H7 (cell line): ENCODE results near the gene CCDC12. TPM values are rescaled to one million over a fixed set of nuclear protein-coding genes. Genes with fewer than 3 reads are reported as not detected.

ENCODE experiments used
- DNase-seq: peaks from one replicate; pipeline ENCODE4 v3.0.0; 2012
- H3K27me3 ChIP-seq: 2 replicates; pipeline ENCODE4 v1.6.0; 2011; ENCODE audit warnings: mild to moderate bottlenecking, low read length; ENCODE audit not compliant: control insufficient read depth, insufficient read depth
- H3K36me3 ChIP-seq: replicated peaks from 2 replicates; pipeline ENCODE4 v1.5.1; 2011; ENCODE audit warnings: low read length; ENCODE audit not compliant: control insufficient read depth, insufficient read depth
- H3K4me3 ChIP-seq: 2 replicates; pipeline ENCODE4 v1.5.1; 2011; ENCODE audit warnings: low read depth, mild to moderate bottlenecking, control low read depth, low read length, moderate library complexity; ENCODE audit not compliant: insufficient read depth
- total RNA-seq: library from RNA; depleted of rRNA; stranded (reverse); fragments of >200 nt; shearing (Covaris generic); gene quantifications from 2 replicates; pipeline ENCODE4 v1.2.3, GENCODE V29; 2014

The CCDC12 gene
- total RNA-seq, 1 experiment from 2014 or later, result 40.0 TPM

DNA sequence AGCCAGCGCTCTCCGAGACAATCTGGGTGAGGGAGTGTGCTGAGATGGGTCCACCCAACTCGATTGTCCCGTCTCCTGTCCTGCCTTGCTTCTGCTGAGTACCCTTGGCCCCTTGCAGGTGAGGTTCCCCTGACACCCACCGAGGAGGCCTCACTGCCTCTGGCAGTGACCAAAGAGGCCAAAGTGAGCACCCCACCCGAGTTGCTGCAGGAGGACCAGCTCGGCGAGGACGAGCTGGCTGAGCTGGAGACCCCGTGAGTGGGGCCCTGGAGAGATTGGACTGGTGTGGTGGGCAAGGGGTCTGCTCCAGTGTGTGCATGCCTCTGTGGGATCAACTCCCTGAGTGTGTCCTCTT lies 26.5 kb upstream of the CCDC12 start:
- DNase-seq, result peak; percentile 49
- H3K27me3 ChIP-seq, result no peaks in the 10 kb centered on the region
- no peak overlapping the region for H3K4me3 ChIP-seq
- H3K36me3 ChIP-seq, result peaks cover 35% of the 10 kb centered on the region

DNA sequence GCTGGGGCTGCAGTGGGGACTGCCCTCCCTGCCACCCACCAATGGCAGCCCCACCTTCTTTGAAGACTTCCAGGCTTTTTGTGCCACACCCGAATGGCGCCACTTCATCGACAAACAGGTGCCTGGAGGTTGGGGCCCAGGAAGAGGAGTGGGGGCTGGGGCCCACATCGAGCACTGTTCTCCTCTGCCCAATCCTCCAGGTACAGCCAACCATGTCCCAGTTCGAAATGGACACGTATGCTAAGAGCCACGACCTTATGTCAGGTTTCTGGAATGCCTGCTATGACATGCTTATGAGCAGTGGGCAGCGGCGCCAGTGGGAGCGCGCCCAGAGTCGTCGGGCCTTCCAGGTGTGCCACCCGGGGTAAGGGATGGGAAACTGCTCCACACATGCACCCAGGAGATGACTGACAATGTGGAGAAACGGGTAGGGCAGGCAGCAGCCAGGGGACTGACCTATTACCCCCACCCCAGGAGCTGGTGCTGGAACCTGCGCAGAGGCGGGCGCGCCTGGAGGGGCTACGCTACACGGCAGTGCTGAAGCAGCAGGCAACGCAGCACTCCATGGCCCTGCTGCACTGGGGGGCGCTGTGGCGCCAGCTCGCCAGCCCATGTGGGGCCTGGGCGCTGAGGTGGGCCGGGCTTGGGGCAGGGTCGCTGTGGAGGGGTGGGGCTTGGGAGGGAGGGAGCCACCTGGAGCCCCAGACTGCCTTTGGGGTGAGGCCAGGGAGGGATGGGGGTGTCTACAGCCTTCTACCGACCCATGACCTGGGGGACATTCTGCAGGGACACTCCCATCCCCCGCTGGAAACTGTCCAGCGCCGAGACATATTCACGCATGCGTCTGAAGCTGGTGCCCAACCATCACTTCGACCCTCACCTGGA lies 25.9 kb upstream of the CCDC12 start:
- peaks cover 35% of the 10 kb centered on the region for H3K36me3 ChIP-seq
- H3K27me3 ChIP-seq, result no peaks in the 10 kb centered on the region
- no peak overlapping the region for H3K4me3 ChIP-seq
- DNase-seq, result peak; percentile 98

GRCh38 chr3:47001731-47002170 lies 25.2 kb upstream of the CCDC12 start:
- no peak overlapping the region for H3K4me3 ChIP-seq
- H3K27me3 ChIP-seq, result no peaks in the 10 kb centered on the region
- peaks cover 35% of the 10 kb centered on the region for H3K36me3 ChIP-seq
- DNase-seq, result peak; percentile 43

GRCh38 chr3:47000922-47001730 lies 24.6 kb upstream of the CCDC12 start:
- DNase-seq, result peak; percentile 51
- Histone ChIP-seq H3K4me3 (no peak overlapping the region), H3K36me3 (peaks cover 31% of the 10 kb centered on the region), H3K27me3 (no peaks in the 10 kb centered on the region)

DNA sequence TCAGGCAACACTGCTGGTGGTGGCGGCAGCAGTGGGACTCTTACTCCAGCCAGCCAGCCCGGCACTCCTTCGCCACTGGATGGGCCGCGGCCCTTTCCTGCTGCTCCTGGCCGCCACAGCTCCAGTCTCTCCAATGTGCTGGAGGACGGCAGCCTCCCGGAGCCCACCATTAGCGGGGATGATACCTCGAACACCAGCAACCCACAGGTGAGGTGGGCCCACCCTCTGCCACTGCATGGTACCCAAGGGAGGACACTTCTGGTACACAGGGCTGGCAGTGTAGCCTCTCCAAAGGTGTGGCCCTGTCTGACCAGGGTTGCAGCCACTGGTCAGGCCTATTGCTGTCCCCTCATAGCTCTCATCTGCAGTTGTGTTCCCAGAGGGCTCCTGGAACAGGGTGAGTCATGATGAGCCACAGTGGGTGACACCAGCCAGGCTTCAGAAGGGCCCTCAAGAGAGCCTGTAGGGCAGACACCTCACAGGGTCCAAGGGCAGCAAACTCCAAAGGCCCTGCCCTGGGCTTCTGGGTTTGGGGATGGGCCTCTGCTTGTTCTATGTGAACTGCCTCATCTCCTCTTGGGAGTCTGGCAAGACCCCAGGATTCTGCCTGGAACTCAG lies 23.8 kb upstream of the CCDC12 start:
- DNase-seq, result peak; percentile 50
- no peaks in the 10 kb centered on the region for H3K27me3 ChIP-seq
- peaks cover 28% of the 10 kb centered on the region for H3K36me3 ChIP-seq
- H3K4me3 ChIP-seq, result no peak overlapping the region

- H3K36me3 ChIP-seq, result peaks cover 28% of the 10 kb centered on the region
- no peak overlapping the region for H3K4me3 ChIP-seq
- peak; percentile 42 for DNase-seq
- H3K27me3 ChIP-seq, result no peaks in the 10 kb centered on the region
Observed at GRCh38 chr3:46999516-47000197, 23.1 kb upstream of the CCDC12 start.

GRCh38 chr3:46998852-46999515 lies 22.4 kb upstream of the CCDC12 start:
- Histone ChIP-seq H3K36me3 (peaks cover 28% of the 10 kb centered on the region), H3K4me3 (no peak overlapping the region), H3K27me3 (no peaks in the 10 kb centered on the region)
- no peak for DNase-seq

GRCh38 chr3:46998121-46998851 lies 21.7 kb upstream of the CCDC12 start:
- DNase-seq, result peak; percentile 98
- Histone ChIP-seq H3K4me3 (no peak overlapping the region), H3K27me3 (no peaks in the 10 kb centered on the region), H3K36me3 (peaks cover 26% of the 10 kb centered on the region)

DNA sequence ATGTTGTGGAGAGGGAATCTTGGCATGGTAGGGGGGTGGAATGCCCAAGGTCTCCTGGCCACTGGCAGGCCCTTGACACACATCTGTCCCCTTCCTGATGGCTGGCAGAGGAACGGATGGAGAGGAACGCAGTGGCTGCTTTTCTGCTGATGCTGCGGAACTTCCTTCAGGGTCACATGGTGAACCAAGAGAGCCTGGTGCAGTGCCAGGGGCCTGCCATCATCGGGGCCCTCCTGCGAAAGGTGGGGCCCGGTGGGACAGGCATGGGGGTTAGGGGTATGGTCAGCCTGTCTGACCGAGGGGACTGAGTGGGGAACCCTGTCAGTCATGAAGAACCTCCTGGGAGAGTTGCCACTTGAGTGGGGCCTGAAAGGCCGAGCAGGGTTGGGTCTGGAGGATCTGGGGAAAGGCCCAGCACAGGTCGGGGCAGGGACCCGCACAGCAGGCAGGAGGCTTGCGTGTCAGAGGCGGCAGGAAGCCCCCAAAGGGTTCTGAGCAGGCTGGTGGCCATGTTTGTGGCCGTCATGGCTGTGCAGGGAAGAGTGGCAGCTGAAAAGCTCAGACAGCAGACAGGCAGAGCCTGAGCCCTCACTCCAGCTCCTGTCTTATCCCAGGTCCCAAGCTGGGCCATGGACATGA lies 21.0 kb upstream of the CCDC12 start:
- DNase-seq, result peak; percentile 49
- H3K4me3 ChIP-seq, result no peak overlapping the region
- H3K27me3 ChIP-seq, result no peaks in the 10 kb centered on the region
- peaks cover 20% of the 10 kb centered on the region for H3K36me3 ChIP-seq

GRCh38 chr3:46996689-46997452 lies 20.3 kb upstream of the CCDC12 start:
- H3K36me3 ChIP-seq, result peaks cover 20% of the 10 kb centered on the region
- H3K4me3 ChIP-seq, result no peak overlapping the region
- H3K27me3 ChIP-seq, result no peaks in the 10 kb centered on the region
- DNase-seq, result no peak

DNA sequence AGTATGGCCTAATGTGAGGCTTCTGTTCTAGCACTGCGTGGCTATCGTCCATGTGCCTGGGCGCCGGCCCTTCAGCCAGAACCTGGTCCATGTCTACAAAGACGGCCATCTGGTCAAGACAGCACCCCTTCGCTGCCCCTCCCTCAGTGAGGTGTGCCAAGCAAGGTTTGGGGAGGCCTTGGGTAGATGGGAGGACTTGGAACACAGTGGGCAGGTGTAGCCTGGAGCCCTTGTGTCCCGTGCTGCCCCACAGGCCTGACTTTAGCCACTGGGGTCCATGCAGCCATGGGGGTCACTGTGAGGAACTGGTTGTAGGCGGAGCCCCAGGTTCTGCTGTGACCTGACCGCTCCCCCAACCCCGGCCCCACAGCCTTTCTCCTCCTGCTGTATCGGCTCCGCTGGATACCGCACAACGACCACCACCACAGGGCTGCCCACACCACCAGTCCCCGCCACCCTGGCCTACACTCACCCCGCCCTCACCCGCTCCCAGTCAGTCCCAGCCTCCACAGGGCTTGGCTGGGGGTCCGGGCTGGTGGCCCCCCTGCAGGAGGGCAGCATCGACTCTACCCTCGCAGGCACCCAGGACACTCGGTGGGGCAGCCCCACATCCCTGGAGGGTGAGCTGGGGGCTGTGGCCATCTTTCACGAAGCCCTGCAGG lies 19.5 kb upstream of the CCDC12 start:
- Histone ChIP-seq H3K4me3 (no peak overlapping the region), H3K36me3 (peaks cover 13% of the 10 kb centered on the region), H3K27me3 (no peaks in the 10 kb centered on the region)
- peak; percentile 47 for DNase-seq
